GM11168 (cell line): ENCODE data around the gene SAE1.
"Not testable (repeated sequence)": the region's sequence is repeated elsewhere in the genome, so short reads cannot be mapped to it uniquely, and the experiment has no call there.

Experiments
- in situ Hi-C: fragments of 300-500 bp; cut with MboI; formaldehyde crosslinking; loops from one replicate; pipeline ENCODE4 v1.12.0; 2022; ENCODE audit warnings: low sequenced_read_pairs; ENCODE audit not compliant: unreplicated experiment

Gene SAE1

GRCh38 chr19:47124937-47125668, 5.5 kb upstream of the SAE1 start:
- in situ Hi-C loops = loop anchor here (5.0 kb wide), 1 partner anchor 48 kb away; no protein-coding TSS in a partner anchor

DNA sequence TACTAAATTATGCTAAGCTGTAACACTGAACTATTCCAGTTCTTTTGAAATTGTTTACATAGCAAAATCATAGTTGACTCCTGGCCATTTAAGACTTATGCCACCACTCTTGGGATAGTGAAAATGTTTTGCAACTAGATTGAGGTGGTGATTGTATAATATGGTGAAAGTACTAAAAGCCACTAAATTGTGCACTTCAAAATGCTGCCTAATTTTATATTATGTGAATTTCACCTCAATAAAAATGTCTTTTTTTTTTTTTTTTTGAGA, 5.0 kb upstream of the SAE1 start:
- in situ Hi-C loops = loop anchor here (5.0 kb wide), 1 partner anchor 48 kb away; no protein-coding TSS in a partner anchor

- in situ Hi-C loops = loop anchor here (5.0 kb wide), 1 partner anchor 52 kb away; no protein-coding TSS in a partner anchor
These were observed 1.1 kb upstream of the SAE1 start for GRCh38 chr19:47129579-47129978.

DNA sequence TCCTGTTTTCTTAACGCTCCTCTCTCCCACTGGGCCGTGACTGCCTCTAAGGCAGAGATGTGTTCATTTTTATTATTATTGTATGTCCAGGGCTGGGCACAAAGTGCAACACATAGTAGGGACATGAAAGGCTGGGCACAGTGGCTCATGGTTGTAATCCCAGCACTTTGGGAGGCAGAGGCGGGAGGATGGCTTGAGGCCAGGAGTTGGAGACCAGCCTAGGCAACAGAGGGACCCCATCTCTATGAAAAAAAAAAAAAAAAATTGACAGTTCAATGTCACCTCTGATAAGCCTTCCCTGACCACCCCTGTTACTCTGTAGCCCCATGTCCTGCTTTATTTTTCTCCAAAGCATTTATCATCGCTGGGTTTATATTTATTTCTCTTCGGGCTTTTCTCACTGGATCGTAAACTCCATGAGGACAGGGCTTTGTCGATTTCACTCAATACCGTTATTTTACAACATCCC, 481 bp upstream of the SAE1 start:
- in situ Hi-C loops = no loop called here

- in situ Hi-C loops = no loop called here
These were observed 1.7 kb downstream of the SAE1 start for GRCh38 chr19:47132194-47132852.

- in situ Hi-C loops = no loop called here
These were observed 2.4 kb downstream of the SAE1 start for GRCh38 chr19:47133021-47133471.

- in situ Hi-C loops = no loop called here
These were observed 3.9 kb downstream of the SAE1 start for GRCh38 chr19:47134545-47134944.

DNA sequence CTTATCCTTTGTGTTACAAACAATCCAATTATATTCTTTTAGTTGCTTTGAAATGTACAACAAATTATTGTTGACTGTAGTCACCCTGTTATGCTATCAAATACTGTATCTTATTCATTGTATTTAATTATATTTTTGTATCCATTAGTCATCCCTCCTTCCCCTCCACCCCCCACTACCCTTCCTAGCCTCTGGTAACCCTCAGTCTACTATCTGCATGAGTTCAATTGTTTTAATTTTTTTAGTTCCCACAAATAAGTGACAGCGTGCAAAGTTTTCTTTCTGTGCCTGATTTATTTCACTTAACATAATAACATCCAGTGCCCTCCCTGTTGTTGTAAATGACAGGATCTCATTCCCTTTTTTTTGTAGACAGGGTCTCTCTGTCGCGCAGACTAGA, 4.5 kb downstream of the SAE1 start:
- in situ Hi-C loops = no loop called here

DNA sequence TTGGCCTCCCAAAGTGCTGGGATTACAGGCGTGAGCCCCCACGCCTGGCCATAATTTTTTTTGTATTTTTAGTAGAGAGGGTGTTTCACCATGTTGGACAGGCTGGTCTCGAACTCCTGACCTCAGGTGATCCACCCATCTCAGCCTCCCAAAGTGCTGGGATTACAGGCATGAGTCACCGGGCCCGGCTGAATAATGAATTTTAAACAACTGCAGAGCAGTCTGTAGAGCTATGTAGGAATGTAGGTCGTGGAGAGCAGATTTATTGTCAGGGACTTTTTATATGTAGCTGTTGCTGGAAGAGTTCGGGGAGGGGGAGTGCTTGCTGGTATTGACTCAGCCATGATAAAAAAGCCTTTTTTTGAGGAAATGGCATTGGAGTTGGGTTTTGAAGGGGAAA, 10.6 kb downstream of the SAE1 start:
- in situ Hi-C loops = not testable (repeated sequence)

DNA sequence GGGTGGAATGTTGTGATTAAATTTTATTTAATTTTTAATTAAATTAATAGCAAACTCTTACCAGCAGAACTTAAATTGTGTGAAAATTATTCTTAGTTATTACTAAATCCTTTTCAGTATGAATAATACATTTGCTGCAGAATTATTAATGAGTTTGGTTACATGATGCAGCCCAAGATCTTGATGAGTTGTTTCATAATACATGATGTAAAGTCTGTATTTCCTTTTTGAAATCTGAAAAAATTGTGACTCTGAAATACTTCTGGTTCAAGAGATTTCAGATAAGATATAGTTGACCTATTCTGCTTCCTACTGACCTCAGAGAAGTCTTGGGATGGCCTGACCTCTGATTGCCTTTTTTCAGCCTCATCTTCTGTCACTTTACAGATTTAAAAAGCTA, 11.1 kb downstream of the SAE1 start:
- in situ Hi-C loops = no loop called here

- in situ Hi-C loops = no loop called here
These were observed 12.1 kb downstream of the SAE1 start for GRCh38 chr19:47142779-47143178.

- in situ Hi-C loops = no loop called here
These were observed 12.9 kb downstream of the SAE1 start for GRCh38 chr19:47143322-47144073.

DNA sequence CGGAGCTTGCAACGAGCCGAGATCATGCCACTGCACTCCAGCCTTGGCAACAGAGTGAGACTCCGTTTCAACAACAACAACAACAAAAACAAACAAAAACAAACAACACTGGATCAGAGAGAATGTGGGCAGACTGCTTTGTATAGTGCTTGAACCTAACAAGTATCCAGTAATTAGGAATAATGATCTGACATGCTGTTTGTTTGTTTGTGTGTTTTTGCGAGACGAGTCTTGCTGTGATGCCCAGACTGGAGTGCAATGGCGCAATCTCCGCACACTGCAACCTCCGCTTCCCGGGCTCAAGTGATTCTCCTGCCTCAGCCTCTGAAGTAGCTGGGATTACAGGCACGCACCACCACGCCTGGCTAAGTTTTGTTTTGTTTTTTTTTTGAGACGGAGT, 14.0 kb downstream of the SAE1 start:
- in situ Hi-C loops = no loop called here

DNA sequence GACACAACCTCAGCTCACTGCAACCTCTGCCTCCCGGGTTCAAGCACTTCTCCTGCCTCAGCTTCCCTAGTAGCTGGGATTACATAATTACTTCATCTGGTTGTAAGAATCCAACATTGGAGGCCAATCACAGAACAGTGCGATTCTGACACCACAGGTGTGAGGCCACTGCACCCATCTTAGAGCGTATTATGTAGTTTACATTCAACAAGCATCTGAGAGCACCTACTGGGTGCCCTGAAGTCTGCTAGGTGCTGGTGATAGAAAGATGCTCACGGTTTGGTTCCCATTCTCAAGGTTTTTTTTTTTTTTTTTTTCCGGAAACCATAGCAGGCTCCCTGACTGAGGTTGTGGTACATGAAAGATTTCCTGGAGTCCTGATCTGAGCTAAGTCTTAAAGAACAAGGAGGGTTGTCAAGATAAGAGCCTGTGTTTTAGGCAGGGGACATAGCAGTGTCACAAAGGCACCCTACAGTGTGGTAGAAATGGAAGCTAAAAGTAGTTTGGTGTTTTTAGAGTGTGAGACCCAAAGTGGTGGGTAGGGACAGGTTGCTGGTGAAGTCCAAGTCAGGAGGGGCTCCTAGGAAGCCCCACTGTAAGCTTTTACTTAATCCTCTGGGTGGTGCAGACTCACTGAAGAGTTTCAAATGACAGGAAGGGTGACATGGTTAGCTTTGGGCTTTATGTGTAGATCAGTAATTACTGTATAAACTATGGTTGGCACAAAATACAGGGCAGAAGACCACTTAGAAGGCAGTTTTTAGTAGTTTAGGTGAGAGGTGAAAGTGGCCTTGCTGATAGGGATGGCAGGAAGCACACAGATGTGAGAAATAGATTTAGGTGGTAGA, 15.2 kb downstream of the SAE1 start:
- in situ Hi-C loops = no loop called here

GRCh38 chr19:47146920-47147319, 16.3 kb downstream of the SAE1 start:
- in situ Hi-C loops = no loop called here

DNA sequence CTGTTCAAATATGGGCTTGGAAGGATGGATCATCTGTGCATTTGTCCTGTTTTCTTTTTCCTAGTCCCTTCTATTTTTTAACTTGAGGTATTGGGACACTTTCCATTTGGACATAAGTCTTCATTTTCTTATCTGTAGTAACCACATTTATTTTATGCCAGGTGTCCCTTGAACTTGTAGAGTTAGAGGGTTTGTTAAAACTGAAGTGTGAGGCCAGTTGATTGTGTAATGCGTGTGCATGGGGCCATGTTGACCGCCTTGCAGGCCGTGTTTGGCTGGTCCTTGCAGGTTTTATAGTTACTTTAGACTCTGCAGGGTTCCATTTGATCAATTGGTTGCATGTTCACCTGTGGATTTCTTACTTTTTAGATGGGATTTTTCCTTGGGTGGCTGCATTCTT, 21.0 kb downstream of the SAE1 start:
- in situ Hi-C loops = loop anchor here (5.0 kb wide), 2 partner anchors 51 to 96 kb away; no protein-coding TSS in a partner anchor

GRCh38 chr19:47152205-47152604, 21.6 kb downstream of the SAE1 start:
- in situ Hi-C loops = loop anchor here (5.0 kb wide), 2 partner anchors 50 to 95 kb away; no protein-coding TSS in a partner anchor

DNA sequence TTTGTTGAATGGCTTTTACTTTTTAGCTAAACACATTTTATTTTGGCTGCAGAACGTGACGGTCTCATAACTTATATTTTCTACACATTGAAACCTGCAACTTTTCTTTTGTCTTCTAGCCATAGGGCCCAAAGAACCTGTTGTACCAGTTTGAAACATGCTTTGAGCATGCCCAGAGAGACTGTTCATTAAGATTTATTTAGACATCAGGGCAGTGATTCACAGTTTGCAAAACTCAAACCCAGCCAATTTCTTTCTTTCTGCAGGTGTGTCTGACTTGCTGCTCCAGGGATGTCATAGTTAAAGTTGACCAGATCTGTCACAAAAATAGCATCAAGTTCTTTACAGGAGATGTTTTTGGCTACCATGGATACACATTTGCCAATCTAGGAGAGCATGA, 22.0 kb downstream of the SAE1 start:
- in situ Hi-C loops = loop anchor here (5.0 kb wide), 2 partner anchors 50 to 95 kb away; no protein-coding TSS in a partner anchor

- in situ Hi-C loops = loop anchor here (5.0 kb wide), 2 partner anchors 49 to 94 kb away; no protein-coding TSS in a partner anchor
These were observed 22.6 kb downstream of the SAE1 start for GRCh38 chr19:47153266-47153665.

- in situ Hi-C loops = no loop called here
These were observed 24.5 kb downstream of the SAE1 start for GRCh38 chr19:47155148-47155547.
